ENCODE measurements around the gene ABCA4.
"Not testable (repeated sequence)": the region's sequence is repeated elsewhere in the genome, so short reads cannot be mapped to it uniquely, and the experiment has no call there.

The ABCA4 gene

GRCh38 chr1:93972341-93972740, 148.6 kb downstream of the ABCA4 start:
- no peak for DNase-seq

DNA sequence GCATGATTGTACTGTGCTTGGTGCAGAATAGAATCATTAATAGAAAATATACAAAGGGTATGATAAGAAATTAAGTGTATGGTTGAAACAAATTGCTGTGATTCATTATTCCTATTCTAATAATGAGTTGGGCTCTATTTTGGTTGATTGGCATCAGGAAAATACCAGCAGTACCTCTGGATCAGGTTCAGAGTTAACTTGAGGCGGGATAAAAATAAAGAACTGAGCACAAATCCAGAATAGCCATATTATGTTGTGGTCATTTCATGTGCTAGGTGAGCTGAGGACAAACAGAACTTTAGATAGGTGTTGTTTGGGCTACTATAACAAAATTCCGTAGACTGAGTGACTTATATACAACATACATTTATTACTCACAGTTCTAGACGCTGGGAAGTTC, 151.1 kb downstream of the ABCA4 start:
- no peak for DNase-seq

GRCh38 chr1:93969371-93969770, 151.6 kb downstream of the ABCA4 start:
- DNase-seq, result no peak

DNA sequence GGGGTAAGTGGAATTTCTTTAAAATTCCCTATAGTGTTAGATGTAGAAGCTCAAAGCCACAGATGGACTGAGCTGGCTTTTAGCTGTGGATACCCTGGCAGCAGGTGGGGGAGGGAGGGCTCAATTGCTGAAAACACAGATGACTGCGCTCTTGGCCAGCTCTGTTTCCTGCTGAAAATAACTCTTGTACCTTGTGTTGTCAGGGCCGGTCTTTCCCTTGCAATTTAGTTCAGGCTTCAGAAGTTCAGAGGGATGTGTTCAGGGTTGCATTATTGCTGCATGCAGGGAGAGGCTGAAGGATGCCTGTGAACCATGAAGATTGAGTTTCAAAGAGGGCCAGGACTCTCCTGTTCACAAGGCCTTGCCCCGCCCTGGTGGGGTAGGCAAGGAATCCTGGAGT, 153.6 kb downstream of the ABCA4 start:
- no peak for DNase-seq

- no peak for DNase-seq
These were observed 155.1 kb downstream of the ABCA4 start for GRCh38 chr1:93965888-93966287.

DNA sequence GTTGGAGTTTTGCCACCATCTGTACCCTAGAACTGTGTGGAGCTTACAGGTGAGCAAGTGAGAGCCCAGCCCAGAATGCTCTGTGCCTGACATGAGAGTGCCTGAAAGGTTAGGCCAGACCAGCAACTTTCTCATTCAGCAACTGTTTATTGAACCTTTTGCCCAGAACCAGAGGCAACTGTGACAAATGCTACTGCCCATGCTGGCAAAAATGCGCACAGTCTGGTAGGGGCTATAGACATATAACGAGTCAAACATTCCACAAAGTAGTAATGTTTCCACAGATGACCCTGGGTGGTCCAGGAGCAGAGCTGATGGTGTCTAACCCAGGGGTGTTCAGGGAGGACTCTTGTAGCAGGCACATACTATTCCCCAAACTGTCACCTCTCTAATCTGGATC, 155.7 kb downstream of the ABCA4 start:
- DNase-seq, result no peak

- DNase-seq, result no peak
These were observed 156.2 kb downstream of the ABCA4 start for GRCh38 chr1:93964777-93965200.

- no peak for DNase-seq
These were observed 156.7 kb downstream of the ABCA4 start for GRCh38 chr1:93964096-93964776.

DNA sequence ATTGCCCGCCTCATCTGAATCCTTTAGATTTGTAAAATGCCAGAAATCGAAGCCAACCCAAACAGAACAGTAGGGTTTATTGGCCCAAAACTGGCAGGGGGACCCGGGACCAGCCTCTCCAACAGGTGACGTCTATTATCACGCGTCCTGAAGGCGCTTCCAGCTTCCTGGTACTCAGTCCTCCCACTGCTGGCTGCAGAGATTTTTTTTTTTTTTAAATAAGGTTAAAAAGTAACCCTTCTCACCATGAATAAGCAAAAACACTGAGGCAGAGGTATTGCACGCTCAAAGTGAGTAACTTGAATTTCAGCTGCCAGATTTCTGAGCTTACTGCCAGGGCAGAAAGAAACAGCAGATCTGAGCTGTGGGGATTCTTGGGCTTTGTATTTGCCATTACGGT, 157.4 kb downstream of the ABCA4 start:
- no peak for DNase-seq

DNA sequence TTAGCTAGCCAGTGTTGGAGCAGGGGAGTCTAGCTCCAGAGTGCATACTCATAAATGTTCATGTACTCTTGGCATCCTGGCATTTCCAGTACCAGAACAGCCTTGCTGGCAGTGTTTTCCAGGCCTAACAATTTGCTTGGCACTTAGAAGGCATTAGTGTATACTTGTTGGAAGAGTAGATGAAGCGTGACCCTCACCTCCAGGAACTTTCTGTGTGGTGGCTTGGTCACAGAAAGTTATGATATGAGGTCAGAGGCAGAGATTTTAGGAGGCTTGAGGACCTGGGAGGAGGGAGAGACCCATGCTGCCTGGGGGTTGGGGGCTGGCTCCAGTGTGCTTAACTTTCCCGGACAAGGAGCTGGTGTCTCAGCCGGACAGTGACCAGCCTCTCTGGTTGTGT, 159.0 kb downstream of the ABCA4 start:
- DNase-seq, result no peak

GRCh38 chr1:93961443-93961842, 159.5 kb downstream of the ABCA4 start:
- no peak for DNase-seq

- DNase-seq, result no peak
These were observed 160.3 kb downstream of the ABCA4 start for GRCh38 chr1:93960641-93961147.

DNA sequence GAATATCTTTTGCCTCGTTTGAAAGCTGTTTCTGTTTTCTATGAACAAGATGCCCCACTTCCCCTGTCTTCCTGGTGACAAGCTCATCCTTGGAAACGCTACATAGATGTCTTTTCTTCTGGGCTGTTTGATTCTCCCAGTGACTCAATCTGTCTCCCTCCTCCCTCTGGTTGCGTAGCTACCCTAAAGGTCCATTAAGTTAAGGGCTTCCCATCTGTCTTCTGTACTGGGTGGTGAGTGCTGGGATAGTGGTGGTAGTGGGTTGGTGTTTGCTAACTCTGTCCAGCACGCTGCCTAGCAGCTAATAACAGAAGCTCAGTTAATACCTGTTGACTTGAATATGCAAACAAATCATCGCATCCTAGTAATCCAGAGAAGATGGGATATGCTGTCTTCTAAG, 161.5 kb downstream of the ABCA4 start:
- no peak for DNase-seq

DNA sequence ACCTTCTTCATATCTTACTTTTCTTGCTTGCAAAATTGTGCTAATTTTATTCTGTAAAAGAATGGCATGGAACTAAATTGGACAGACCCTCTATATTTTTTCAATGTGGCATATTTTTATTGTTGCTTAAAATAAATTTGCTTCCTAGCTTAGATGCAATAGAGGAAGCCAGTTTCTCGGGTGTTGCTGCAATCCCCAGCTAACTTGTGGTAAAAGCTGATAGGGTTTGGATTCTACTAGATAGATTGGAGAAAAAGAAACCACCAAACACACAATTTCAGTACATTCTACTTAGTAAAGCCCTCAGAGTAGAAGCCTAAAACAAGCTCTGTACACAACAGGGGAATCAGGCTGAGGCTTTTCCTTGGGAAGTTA, 162.2 kb downstream of the ABCA4 start:
- DNase-seq, result no peak

DNA sequence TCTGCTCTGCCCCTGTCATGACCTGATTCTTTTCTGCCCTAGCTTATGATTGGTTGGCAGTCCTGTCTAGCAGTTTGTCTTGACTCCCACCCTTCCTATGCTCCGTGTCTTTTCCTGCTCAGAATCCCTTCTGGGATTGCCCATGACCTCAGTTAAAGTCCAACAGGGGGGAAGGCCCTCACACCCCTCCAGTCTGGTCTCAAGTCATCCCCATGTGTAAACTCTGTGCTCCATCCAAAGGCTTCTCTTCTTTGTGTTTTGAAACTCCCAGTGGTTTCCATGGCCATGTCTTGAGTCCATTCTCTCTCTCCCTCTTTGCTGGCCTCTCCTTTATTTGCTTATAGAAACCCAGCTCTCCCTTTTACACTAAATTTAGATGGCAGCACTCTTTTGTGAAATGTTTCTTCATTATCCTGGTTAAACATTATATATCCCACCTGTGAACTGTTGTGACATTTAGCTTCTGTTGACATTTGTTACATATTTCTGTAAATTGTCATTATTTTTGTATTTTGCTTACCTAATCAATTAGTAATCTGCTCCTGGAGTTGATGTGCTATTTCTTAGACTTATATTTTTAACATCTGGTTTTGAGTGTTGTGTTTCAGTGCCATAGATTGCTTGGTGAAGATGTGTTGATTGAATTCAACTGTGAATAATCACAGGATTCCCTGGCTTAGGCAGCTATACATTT, 162.8 kb downstream of the ABCA4 start:
- no peak for DNase-seq

DNA sequence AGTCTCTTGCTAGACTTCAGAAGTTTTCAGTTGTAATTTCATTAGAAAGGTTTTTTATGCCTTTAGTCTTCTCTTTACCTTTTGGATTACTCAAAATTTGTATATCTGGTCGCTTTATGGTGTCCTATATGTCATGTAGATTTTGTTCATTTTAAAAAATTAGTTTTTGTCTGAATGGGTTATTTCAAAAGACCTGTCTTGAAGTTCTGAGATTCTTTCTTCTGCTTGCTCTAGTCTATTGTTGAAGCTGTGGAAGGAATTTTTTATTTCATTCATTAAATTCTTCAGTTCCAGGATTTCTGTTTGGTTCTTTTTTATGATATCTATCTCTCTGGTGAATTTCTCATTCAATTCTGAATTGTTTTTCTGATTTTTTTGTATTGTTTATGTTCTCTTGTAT, 165.2 kb downstream of the ABCA4 start:
- DNase-seq, result no peak

- DNase-seq, result not testable (repeated sequence)
These were observed 173.8 kb downstream of the ABCA4 start for GRCh38 chr1:93947002-93947686.

Data from T-helper 9 cell (primary cell).